OCI-LY3 (cell line): ENCODE data around the gene SPPL2A.

ENCODE experiments used
- EZH2phosphoT487 ChIP-seq: fragments of 200-600 bp; shearing (Covaris generic); IDR thresholded peaks from 2 replicates; pipeline ENCODE4 v1.6.1; 2018; ENCODE audit warnings: antibody characterized with exemption, mixed run types, low read depth
- TF ChIP-seq, protein P1 (sequence below): fragments of 200-600, 300-600 bp; sonication (generic); IDR thresholded peaks from 2 replicates; pipeline ENCODE4 v1.5.1; 2014; ENCODE audit warnings: antibody characterized with exemption, low read length, low read depth

DNA sequence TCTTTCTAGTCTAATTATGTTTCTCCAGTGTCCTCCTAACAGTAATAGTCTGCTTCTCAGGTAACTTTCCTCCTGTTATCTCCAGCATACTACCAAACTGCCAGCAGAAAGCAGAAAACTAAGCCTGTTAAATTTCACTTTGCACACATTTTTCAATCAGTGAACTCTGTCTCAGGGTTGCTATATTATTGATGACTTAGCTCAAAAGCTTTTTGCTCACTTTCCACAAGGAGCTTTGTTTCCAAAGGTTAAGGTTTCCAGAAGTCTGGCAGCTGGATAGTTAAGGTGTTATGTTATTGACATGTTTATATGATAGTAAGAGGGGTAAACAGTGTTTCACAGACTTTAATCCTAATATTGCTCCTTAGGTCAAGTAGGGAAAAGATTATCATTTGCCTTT lies 84.0 kb downstream of the SPPL2A start:
- TF ChIP-seq, protein P1, sequence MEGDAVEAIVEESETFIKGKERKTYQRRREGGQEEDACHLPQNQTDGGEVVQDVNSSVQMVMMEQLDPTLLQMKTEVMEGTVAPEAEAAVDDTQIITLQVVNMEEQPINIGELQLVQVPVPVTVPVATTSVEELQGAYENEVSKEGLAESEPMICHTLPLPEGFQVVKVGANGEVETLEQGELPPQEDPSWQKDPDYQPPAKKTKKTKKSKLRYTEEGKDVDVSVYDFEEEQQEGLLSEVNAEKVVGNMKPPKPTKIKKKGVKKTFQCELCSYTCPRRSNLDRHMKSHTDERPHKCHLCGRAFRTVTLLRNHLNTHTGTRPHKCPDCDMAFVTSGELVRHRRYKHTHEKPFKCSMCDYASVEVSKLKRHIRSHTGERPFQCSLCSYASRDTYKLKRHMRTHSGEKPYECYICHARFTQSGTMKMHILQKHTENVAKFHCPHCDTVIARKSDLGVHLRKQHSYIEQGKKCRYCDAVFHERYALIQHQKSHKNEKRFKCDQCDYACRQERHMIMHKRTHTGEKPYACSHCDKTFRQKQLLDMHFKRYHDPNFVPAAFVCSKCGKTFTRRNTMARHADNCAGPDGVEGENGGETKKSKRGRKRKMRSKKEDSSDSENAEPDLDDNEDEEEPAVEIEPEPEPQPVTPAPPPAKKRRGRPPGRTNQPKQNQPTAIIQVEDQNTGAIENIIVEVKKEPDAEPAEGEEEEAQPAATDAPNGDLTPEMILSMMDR, result no peak
- TF ChIP-seq EZH2phosphoT487, result no peak
